ENCODE results near the gene B3GNT8. TPM values are rescaled to one million over a fixed set of nuclear protein-coding genes. Genes with fewer than 3 reads are reported as not detected.

B3GNT8 gene, protein sequence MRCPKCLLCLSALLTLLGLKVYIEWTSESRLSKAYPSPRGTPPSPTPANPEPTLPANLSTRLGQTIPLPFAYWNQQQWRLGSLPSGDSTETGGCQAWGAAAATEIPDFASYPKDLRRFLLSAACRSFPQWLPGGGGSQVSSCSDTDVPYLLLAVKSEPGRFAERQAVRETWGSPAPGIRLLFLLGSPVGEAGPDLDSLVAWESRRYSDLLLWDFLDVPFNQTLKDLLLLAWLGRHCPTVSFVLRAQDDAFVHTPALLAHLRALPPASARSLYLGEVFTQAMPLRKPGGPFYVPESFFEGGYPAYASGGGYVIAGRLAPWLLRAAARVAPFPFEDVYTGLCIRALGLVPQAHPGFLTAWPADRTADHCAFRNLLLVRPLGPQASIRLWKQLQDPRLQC
- total RNA-seq, result 1.8 and 7.6 TPM in 2 replicates

DNA sequence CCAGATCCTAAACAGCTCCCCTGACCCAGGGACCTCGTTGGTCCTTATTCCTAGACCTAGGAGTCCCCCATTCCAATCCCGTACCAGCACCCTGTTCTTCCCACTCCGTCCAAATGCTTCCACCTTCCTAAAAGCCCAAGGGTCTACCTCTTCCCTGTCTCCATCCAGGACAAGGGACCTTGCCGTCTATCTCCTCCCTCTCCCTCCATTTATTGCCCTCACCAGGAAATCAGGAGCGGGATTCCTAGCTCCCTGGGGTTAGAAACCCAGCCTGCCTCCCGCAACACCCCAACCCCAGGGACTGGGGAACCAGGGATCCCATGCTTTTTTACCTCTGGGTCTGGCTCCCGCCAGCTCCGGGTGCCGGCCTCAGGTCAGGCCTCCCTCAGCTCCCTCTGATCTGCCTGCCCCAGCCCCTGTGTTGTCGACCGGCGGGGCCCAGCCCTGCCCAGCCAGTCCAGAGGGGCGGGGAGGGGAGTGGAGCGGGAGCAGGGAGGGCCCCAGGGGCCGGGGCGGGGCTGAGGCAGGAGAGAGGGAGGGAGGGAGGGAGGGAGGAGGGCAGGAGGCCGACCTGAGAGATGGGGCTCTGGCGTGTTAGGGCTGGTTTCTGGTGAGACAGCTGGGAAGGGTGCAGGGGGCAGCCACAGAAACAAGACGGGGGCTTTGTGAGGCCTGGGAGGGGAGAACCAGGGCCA is at the start of gene B3GNT8:
TSS of gene B3GNT8 (minus strand) at position 423 of the 695 bp plus-strand sequence. CDS start 596 bp downstream, outside the sequence.

DNA sequence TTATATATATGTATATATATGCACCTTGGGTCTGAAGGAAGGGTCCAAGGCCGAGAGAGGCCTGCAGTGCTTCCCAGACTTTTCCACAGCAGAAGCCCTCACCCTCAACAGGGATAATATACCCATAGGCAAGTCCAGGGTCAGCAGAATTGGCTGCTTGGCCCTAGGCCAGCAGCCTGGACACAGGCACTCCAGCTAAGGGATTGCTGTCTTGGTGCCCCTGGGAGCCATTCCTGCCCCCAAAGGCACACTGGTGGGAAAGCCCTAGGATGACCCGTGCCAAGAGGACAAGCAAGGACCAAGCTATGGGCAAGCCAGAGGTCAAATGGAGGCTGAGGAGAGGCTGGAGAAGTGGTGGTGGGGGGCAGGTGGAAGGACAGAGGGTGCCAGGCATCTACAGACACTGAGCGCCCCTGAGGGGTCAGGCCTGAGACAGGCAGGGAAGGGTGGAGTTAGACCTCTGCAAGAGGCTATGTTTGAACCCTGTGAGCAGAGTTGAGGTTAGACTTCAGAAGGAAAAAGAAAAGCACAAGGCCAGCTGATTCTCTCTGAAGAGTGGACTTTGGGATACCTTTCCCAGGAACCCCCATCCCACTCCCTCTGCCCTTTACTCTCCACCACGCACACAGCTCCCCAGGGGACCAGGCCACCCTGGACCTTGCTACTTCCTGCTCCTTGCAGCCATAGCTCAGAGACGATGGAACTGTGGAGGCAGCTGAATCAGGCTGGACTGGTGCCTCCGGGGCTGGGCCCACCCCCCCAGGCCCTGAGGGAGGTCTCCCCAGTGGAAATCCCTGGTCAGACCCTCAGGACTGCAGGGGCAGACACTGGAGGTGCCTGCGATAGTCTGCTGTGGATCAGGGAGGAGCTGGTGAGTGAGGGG is 15.5 kb upstream of the B3GNT8 start, which contains the start of gene ERICH4:
TSS of gene ERICH4 (plus strand) at position 684 of the 883 bp plus-strand sequence. CDS start at position 698, 14 bp downstream.

DNA sequence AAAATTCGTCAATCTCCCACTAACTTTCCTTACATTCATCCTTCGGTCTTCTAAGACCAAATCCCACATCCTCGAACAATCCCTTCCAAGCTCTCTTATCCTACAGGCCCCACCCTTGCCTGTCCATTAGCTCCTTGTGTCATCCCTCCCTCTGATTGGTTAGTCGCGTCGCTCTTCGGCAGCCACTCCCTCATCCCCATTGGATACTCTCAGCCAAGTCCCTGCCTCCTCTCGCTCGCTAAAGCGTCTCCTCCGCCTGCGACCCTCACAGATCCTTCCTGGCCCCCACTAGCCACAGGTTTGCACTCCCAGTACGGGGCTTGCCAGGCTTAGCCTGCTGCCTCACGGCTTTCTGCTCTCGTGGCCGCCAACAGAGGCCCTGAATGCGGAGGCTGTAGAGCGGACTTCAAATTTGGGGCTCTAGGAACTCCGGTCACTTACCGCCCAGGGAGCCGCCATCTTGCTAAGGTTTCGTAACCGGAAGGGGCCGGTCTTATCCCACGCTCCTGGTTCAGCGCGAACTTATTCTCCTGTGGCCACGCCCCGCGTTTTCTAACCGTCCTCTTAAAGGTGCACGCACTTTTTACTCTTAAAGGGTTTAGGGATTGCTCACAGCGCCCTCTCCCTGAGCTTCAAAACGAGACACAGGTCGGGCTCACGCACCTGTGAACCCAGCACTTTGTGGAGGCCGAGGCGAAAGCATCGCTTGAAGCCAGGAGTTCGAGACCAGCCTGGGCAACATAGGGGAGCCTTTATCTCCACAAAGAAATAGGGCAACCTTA is 12.5 kb upstream of the B3GNT8 start, which contains the start of gene DMAC2:
TSS of gene DMAC2 (minus strand) at position 472 of the 782 bp plus-strand sequence. CDS start at position 459, 13 bp downstream.

DNA sequence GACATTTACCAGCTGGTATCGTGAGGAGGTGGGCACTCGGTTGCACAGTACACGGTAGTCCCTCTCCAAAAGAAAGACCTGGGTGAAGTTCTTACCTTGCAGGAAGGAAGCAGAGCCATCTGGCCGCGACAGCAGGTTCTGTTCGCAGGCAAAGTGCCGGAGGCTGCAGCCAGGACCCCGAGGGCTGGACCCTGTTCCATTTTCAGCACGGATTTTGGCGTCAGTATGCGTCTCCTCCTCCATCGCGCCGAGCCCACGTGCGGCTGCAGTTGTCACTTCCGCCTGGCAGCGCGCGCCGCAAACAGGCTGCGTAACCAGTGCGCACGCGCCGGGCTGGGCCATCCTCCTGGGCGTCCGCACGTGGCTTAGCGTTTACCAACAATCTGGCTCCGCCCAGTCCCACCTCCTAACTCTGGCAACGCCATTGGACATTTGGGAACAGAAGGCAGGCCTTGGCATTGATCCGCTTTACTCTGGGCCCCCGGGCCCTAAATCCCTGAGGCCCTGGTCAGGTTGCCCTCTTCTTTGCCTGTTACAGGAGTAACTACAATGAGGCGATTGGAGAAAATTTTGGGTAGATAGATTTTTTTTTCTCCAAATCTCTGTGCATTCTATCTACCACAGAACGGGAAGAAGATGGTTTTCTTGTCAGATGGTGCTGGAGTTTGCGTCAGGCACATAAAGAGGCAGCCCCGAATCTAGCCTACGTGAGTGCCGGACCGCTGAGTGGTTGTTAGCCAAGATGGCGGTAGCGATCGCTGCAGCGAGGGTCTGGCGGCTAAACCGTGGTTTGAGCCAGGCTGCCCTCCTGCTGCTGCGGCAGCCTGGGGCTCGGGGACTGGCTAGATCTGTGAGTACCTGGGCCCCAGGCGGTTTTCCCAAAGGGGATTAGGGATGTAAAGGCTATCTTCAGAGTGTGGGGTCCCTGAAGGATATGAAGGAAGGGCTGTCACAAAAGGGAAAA is 29.8 kb downstream of the B3GNT8 start, which contains the start of the genes BCKDHA and EXOSC5:
TSS of gene BCKDHA (plus strand) at position 733 of the 964 bp plus-strand sequence. CDS start at position 743, 10 bp downstream.
TSS of gene EXOSC5 (minus strand) at position 274 of the 964 bp plus-strand sequence. CDS start at position 243, 31 bp downstream.

DNA sequence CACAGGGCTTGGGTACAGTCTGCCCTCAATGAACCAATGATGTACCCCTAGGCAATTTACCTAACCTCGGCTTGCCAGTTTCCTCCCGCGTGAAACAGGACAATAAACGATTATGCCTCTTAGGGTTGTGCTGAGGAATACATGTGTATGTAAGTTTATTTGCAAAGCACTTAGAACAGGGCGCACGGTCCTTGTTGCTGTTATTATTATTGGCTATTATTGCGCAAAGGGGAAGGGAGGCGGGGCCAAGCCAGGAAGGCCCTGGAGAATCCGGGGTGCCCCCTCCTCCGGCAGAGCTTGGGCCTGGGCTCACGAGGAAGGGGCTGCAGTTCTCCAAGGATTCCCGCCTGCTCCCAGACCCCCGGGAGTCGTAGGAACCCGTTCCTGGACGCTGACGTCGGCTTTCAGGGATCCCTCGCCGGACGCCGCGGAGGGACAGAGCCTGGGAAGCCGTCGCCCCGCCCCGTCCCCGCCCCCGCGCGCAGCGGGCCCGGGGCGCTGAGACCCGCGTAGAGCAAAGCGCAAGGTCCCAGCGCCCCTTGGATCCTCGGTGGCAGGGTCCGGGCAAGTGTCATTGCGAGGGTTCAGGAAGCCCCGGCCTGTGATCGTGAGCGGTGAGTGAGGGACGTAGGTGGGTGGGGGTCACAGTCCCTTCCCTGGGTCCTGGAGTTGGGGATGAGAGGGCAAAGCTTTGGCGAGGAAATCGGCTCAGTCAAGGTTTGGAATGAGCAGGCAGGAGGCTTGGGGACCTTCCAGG is 50.8 kb downstream of the B3GNT8 start, which contains the start of gene TMEM91:
TSS of gene TMEM91 (plus strand) at position 293 of the 757 bp plus-strand sequence. CDS start 1,777 bp downstream, outside the sequence.

Other genes starting within 250 kb of the B3GNT8 start
- 0.65 TPM in 1 of 2 replicates, not detected in the other for gene CYP2S1, start 234.2 kb downstream of the B3GNT8 start, total RNA-seq
- gene AXL, start 208.2 kb downstream of the B3GNT8 start, total RNA-seq, result 141 and 148 TPM in 2 replicates
- gene HNRNPUL1, start 163.0 kb downstream of the B3GNT8 start, total RNA-seq, result 102 and 107 TPM in 2 replicates
- gene CCDC97, start 117.2 kb downstream of the B3GNT8 start, total RNA-seq, result 6.5 and 8.7 TPM in 2 replicates
- gene TGFB1, start 73.5 kb downstream of the B3GNT8 start, total RNA-seq, result 24.7 and 38.9 TPM in 2 replicates
- 2.9 and 3.7 TPM in 2 replicates for gene B9D2, start 63.2 kb downstream of the B3GNT8 start, total RNA-seq
- gene TMEM91, start 50.8 kb downstream of the B3GNT8 start, total RNA-seq, result 10.2 and 16.6 TPM in 2 replicates
- 17.7 and 31.6 TPM in 2 replicates for gene EXOSC5, start 30.0 kb downstream of the B3GNT8 start, total RNA-seq
- 34.8 and 47.7 TPM in 2 replicates for gene BCKDHA, start 29.6 kb downstream of the B3GNT8 start, total RNA-seq
- gene DMAC2, start 12.5 kb upstream of the B3GNT8 start, total RNA-seq, result 31.8 and 46.6 TPM in 2 replicates
- not detected in 2 replicates for gene ERICH4, start 15.8 kb upstream of the B3GNT8 start, total RNA-seq
- gene CEACAM21, start 148.8 kb upstream of the B3GNT8 start, total RNA-seq, result not detected in 2 replicates
- not detected in 2 replicates for gene CEACAM4, start 199.7 kb upstream of the B3GNT8 start, total RNA-seq